ENCODE measurements around the gene CDK3.

Gene CDK3

GRCh38 chr17:75980188-75981018 lies 20.3 kb upstream of the CDK3 start:
- peak in 1 of 2 donors; percentile 20 for DNase-seq (ENCODE audit: low read depth in 2 of 2)
- peak overlapping the region; percentile 82 to 89 for H3K4me3 ChIP-seq (replicated peaks in 1 of 2; ENCODE audit: low read depth in 2 of 2, low read length in 2 of 2)
- no peak for TF ChIP-seq CTCF (IDR thresholded peaks at IDR 0.05; ENCODE audit: low read depth, low read length)

DNA sequence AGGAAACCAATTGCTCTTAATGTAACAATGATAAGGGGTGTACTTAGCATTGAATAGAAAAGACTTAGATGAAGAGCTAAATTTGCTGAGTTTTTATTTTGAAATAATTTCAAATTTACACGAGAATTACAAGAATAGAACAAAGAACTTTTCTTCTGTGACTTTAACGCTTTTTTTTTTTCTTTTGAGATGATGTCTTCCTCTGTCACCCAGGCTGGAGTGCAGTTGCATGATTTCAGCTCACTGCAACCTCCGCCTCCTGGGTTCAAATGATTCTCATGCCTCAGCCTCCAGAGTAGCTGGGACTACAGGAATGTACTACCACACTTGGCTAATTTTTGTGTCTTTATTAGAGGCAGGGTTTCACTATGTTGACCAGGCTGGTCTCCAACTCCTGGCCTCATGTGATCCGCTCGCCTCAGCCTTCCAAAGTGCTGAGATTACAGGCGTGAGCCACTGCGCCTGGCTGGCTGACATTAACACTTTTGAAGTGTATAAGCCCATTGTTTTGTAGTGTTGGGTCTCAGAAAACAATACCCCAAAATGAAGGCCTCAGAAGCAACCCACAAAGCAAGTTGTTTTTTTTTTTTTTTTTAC lies 19.5 kb upstream of the CDK3 start:
- no peak overlapping the region for H3K4me3 ChIP-seq (replicated peaks in 1 of 2; ENCODE audit: low read depth in 2 of 2, low read length in 2 of 2)
- TF ChIP-seq CTCF (IDR thresholded peaks at IDR 0.05; ENCODE audit: low read depth, low read length) = no peak
- no peak for DNase-seq (ENCODE audit: low read depth in 2 of 2)

DNA sequence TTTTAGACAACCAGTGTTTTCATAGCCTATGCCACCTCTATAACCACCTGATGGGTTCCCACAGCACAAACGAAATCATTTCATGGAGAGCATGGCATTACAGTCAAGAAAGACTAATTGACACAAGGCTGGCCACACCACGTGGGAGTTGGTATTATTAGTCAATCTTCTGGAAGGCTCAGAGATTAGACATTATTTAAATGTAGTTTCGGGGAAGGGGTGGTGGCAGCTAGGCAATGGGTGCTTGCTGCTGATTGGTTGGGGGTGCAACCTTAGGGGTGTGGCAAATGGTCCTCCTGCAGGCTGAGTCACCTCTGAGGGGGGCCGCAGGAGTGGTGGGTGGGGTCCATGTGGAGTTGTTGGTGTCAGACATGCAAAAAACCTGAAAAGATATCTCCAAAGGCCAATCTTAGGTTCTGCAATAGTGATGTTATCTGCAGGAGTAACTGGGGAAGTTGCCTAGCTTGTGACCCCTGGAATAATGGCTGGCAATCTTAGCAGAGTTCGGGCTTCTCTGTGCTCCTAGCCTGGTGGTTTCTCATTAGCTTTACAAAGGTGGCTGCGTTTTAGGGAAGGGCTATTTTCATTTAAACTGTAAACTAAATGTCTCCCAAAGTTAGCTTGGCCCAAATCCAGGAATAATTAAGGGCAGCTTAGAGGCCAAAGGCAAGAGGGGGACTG lies 17.0 kb upstream of the CDK3 start:
- no peak for TF ChIP-seq CTCF (IDR thresholded peaks at IDR 0.05; ENCODE audit: low read depth, low read length)
- DNase-seq (ENCODE audit: low read depth in 2 of 2) = peak in 1 of 2 donors; percentile 42
- H3K4me3 ChIP-seq (replicated peaks in 1 of 2; ENCODE audit: low read depth in 2 of 2, low read length in 2 of 2) = no peak overlapping the region

DNA sequence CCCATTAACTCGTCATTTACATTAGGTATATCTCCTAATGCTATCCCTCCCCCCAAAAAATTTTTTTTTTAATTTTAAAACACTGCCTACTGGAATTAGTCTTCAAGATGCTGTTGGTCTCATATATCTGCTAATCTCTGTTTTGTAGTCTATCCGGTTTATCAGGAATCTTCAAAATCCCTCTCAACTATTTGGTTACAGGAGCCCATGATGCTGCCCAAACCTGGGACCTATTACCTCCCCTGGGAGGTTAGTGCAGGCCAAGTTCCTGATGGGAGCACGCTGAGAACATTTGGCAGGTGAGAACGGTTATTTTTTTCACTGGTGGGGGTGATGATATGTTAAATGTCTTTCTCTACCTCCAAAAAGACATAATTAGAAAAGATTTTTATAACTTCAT lies 14.7 kb upstream of the CDK3 start:
- TF ChIP-seq CTCF (IDR thresholded peaks at IDR 0.05; ENCODE audit: low read depth, low read length) = no peak
- no peak for DNase-seq (ENCODE audit: low read depth in 2 of 2)
- no peak overlapping the region for H3K4me3 ChIP-seq (replicated peaks in 1 of 2; ENCODE audit: low read depth in 2 of 2, low read length in 2 of 2)

GRCh38 chr17:75987041-75987440 lies 13.6 kb upstream of the CDK3 start:
- no peak for DNase-seq (ENCODE audit: low read depth in 2 of 2)
- no peak for TF ChIP-seq CTCF (IDR thresholded peaks at IDR 0.05; ENCODE audit: low read depth, low read length)

GRCh38 chr17:75991396-75991795 lies 9.3 kb upstream of the CDK3 start:
- no peak overlapping the region for H3K4me3 ChIP-seq (replicated peaks in 1 of 2; ENCODE audit: low read depth in 2 of 2, low read length in 2 of 2)
- no peak for TF ChIP-seq CTCF (IDR thresholded peaks at IDR 0.05; ENCODE audit: low read depth, low read length)
- no peak for DNase-seq (ENCODE audit: low read depth in 2 of 2)

More at GRCh38 chr17:75987041-75987440, 13.6 kb upstream of the CDK3 start:
- H3K4me3 ChIP-seq (replicated peaks in 1 of 2; ENCODE audit: low read depth in 2 of 2, low read length in 2 of 2) = no peak overlapping the region
